Transverse colon (tissue), 4 donors: ENCODE results near the gene GSK3A. TPM values are rescaled to one million over a fixed set of nuclear protein-coding genes. Genes with fewer than 3 reads are reported as not detected.

Source experiments
- DNase-seq: peaks from one replicate; pipeline ENCODE4 v3.0.0-alpha.2; 2019
- H3K27ac ChIP-seq, 4 donors: fragments of 200-600 bp; sonication (generic); 2 replicates each; pipeline ENCODE4 v1.5.1; 2016 to 2018; ENCODE audit warnings: inconsistent platforms in 4 of 4
- H3K27me3 ChIP-seq: fragments of 200-600 bp; sonication (generic); 2 replicates; pipeline ENCODE4 v1.5.1; 2017; ENCODE audit warnings: inconsistent platforms
- H3K36me3 ChIP-seq, 4 donors: fragments of 200-600 bp; sonication (generic); 2 replicates each; pipeline ENCODE4 v1.5.1; 2017 to 2019; ENCODE audit warnings: inconsistent platforms in 4 of 4
- H3K4me1 ChIP-seq, 4 donors: fragments of 200-600 bp; sonication (generic); 2 replicates each; pipeline ENCODE4 v1.5.1; 2017 to 2020; ENCODE audit warnings: inconsistent platforms in 4 of 4
- H3K4me3 ChIP-seq, 4 donors: fragments of 200-600 bp; sonication (generic); 1 replicate in 1 of 4; 2 replicates in 3 of 4; pipeline versions ENCODE4 v1.5.1 to v1.6.1; 2017 to 2019; ENCODE audit warnings: inconsistent platforms in 4 of 4
- H3K9me3 ChIP-seq, 2 donors: fragments of 200-600 bp; sonication (generic); 2 replicates each; pipeline ENCODE4 v1.5.1; 2017 to 2019; ENCODE audit warnings: inconsistent platforms in 2 of 2
- EP300 ChIP-seq: sonication (generic); formaldehyde crosslinking; IDR thresholded peaks from one replicate; pipeline ENCODE4 v1.6.1; 2017; ENCODE audit warnings: antibody characterized with exemption, low read depth
- POLR2A ChIP-seq: fragments of 450-650 bp; IDR thresholded peaks from one replicate; pipeline ENCODE4 v1.6.1; 2016; ENCODE audit warnings: antibody characterized with exemption, mild to moderate bottlenecking, moderate library complexity
- POLR2AphosphoS5 ChIP-seq, 3 donors: sonication (generic); formaldehyde crosslinking; IDR thresholded peaks; one replicate each; pipeline ENCODE4 v1.6.1; 2016; ENCODE audit warnings: antibody characterized with exemption in 3 of 3
- WGBS, 2 donors: methylation state at CpG; one replicate each; pipeline ENCODE4 v1.1.5; 2018; ENCODE audit warnings: low coverage in 1 of 2; 5-methylcytosine and 5-hydroxymethylcytosine counted together
- in situ Hi-C, 4 donors: fragments of 200-750 bp; cut with MboI; loops; one replicate each; pipeline versions ENCODE4 v1.15.0 to v1.15.1; 2017; ENCODE audit warnings: low sequenced_read_pairs in 3 of 4, low pct_ligation_motif_present in 1 of 4, low pct_unique_long_range_greater_than_20kb in 1 of 4
- intact Hi-C: fragments of 100-400 bp; cut with DNase I; formaldehyde crosslinking; loops from one replicate; pipeline ENCODE4 v1.15.1; 2023; ENCODE audit warnings: low total_unique reads
- total RNA-seq, 4 donors: library from RNA; depleted of rRNA; stranded (reverse); fragments of >200 nt; gene quantifications; one replicate each; pipeline ENCODE4 v1.1.0, GENCODE V29; 2016
- TF ChIP-seq, protein P1 (sequence below), 5 experiments: fragments of 200-600 bp in 3 of 5; fragments of 450-650 bp in 2 of 5; sonication (generic) in 3 of 5; IDR thresholded peaks; 1 replicate in 2 of 5; 2 replicates in 3 of 5; pipeline ENCODE4 v1.5.1; 2016 to 2017; ENCODE audit warnings: antibody characterized with exemption in 5 of 5, inconsistent platforms in 3 of 5, mild to moderate bottlenecking in 2 of 5, moderate library complexity in 1 of 5

The GSK3A gene
- total RNA-seq, 4 donors from 2014 or later = 10.7 to 46.4 (median 31.0) TPM

DNA sequence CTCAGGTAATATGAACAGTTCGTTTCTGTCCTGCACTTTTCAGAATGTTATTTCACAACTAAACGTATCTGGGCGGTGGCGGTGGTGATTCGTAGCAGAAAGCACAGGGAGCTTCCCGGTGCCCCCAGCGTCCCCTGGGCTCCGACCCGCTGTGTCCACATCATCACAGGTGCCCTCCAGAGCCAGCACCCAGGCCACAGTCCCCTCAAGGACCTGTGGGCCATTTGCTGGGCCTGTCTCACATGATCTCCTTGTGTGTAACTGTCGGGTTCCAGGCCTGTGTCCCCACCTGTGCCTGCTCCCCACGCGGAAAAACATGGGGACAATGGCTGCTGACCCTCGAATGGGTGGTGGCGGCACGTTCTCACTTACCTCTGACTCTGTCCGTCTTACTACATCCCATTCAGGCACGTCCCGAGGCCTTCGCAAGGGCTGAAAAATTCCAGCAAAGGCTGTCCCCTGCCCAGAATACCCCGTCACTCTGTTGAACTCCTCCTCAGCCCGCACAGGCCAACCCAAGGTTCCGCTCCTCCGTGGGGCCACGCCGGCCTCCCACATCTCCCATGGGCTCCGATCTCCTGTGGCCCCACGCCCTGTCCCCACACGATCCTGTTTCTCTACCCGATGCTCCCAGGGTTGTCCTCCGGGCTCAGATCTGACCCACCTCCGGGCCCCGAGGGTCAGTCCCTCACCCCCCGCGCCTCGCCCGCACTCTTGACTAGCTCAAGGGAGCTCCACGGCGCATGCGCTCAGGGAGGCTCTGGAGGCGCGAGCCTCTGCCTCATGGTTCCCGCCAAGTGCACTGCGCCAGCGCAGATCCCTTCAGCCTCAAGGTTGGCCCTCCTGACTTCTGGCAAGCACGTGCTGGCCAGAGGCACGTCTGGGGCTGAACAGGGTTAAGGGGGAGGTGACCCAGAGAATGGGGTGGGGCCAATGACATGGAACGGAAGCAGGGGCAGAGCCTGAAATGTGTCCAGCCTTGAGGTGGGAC is 46.1 kb downstream of the GSK3A start:
- no peak for DNase-seq
- Histone ChIP-seq H3K36me3 (peaks cover 0 to 13% (median 5%) of the 10 kb centered on the region in 4 donors), H3K4me3 (no peak overlapping the region), H3K27me3 (no peaks in the 10 kb centered on the region), H3K4me1 (peaks cover 3 to 64% (median 19%) of the 10 kb centered on the region in 4 donors), H3K27ac (peak overlapping the region in 1 of 4 donors; percentile 11), H3K9me3 (peaks cover 0 to 6% of the 10 kb centered on the region in 2 donors)
- in situ Hi-C loops = no loop called here
- 88 to 94% methylated on average over 6 to 47 of the region's 47 CpGs for WGBS, 2 donors
- intact Hi-C loops = no loop called here
- TF ChIP-seq EP300 = no peak
- TF ChIP-seq POLR2A = no peak
- TF ChIP-seq, protein P1, sequence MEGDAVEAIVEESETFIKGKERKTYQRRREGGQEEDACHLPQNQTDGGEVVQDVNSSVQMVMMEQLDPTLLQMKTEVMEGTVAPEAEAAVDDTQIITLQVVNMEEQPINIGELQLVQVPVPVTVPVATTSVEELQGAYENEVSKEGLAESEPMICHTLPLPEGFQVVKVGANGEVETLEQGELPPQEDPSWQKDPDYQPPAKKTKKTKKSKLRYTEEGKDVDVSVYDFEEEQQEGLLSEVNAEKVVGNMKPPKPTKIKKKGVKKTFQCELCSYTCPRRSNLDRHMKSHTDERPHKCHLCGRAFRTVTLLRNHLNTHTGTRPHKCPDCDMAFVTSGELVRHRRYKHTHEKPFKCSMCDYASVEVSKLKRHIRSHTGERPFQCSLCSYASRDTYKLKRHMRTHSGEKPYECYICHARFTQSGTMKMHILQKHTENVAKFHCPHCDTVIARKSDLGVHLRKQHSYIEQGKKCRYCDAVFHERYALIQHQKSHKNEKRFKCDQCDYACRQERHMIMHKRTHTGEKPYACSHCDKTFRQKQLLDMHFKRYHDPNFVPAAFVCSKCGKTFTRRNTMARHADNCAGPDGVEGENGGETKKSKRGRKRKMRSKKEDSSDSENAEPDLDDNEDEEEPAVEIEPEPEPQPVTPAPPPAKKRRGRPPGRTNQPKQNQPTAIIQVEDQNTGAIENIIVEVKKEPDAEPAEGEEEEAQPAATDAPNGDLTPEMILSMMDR (IDR thresholded peaks at IDR 0.05) = no peak
- TF ChIP-seq POLR2AphosphoS5 (IDR thresholded peaks at IDR 0.05) = no peak

DNA sequence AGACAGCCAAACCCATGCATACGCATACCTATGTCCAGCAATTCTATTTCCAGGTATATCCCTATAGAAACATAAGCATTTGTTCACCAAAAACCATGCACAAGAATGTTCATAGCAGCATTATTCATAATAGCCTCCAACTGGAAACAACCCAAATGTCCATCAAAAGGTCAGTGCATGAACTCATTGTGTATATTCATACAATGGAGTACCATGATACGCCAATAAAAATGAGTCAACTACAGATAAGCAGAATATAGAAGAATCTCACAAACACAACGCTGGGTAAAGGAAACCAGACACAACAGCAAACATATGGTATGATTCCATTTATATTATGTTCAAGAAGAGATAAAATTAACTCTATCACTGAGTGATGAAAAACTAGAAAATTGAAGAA is 48.7 kb downstream of the GSK3A start:
- intact Hi-C loops (no loop called here), in situ Hi-C loops (no loop called here)
- H3K4me1 ChIP-seq = peaks cover 6 to 52% (median 24%) of the 10 kb centered on the region in 4 donors
- no peaks in the 10 kb centered on the region for H3K27me3 ChIP-seq
- WGBS, 2 donors = 31 to 54% methylated on average over 2 to 3 of the region's 3 CpGs
- TF ChIP-seq POLR2AphosphoS5 (IDR thresholded peaks at IDR 0.05) (no peak), POLR2A (no peak), EP300 (no peak)
- TF ChIP-seq, protein P1 (IDR thresholded peaks at IDR 0.05) = no peak
- H3K4me3 ChIP-seq = no peak overlapping the region
- peaks cover 0 to 6% of the 10 kb centered on the region in 2 donors for H3K9me3 ChIP-seq
- H3K36me3 ChIP-seq = peaks cover 0 to 5% (median 2%) of the 10 kb centered on the region in 4 donors
- H3K27ac ChIP-seq = peak overlapping the region; percentile 82 to 86 (median 84)
- no peak for DNase-seq

DNA sequence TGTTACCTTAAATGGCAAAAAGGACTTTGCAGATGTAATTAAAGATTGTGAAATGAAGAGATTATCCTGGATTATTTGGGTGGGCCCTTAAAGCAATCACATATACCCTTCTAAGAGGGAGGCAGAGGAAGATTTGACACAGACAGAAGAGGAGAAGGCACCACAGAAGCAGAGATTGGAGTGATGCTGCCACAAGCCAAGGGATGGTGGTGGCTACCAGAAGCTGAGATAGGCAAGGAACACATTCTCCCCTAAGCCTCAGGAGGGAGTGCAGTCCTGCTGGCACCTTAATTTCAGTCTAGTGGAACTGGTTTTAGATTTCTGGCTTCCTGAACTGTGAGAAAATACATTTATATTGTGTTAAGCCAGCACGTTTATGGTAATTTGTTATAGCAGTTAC is 49.1 kb downstream of the GSK3A start:
- Histone ChIP-seq H3K36me3 (peaks cover 0 to 1% (median under 1%) of the 10 kb centered on the region in 4 donors), H3K27me3 (no peaks in the 10 kb centered on the region), H3K4me3 (no peak overlapping the region), H3K9me3 (peaks cover 0 to 6% of the 10 kb centered on the region in 2 donors), H3K4me1 (peaks cover 6 to 48% (median 24%) of the 10 kb centered on the region in 4 donors), H3K27ac (peak overlapping the region; percentile 82 to 86 (median 84))
- in situ Hi-C loops (no loop called here), intact Hi-C loops (no loop called here)
- 74% methylated on average over 1 of the region's 1 CpG; no CpG with 5 or more reads in 1 of the 2 donors for WGBS, 2 donors
- no peak for DNase-seq
- TF ChIP-seq, protein P1 (IDR thresholded peaks at IDR 0.05) = no peak
- TF ChIP-seq POLR2A (no peak), POLR2AphosphoS5 (IDR thresholded peaks at IDR 0.05) (no peak), EP300 (no peak)

DNA sequence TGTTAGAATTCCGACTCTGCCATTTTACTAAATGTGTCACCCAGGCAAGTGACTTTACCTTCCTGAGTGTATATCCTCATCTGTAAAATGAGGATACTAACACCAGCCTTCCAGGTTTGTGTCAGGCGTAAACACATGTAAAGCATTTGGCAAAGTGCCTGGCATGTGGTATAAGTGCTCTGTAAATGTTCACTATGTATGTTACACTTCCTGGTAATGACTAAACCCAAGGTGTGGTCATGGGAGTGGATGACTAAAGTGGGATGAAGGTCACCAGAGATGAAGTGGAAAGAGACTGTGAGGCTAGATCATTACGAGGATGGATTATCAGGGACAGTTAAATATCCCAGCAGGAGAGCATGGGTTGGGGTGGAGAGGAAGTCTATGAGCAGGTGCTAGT is 50.5 kb downstream of the GSK3A start:
- H3K27me3 ChIP-seq = no peaks in the 10 kb centered on the region
- no peaks in the 10 kb centered on the region for H3K36me3 ChIP-seq
- peak; percentile 84 for DNase-seq
- intact Hi-C loops (no loop called here), in situ Hi-C loops (no loop called here)
- H3K27ac ChIP-seq = peak overlapping the region; percentile 85 to 89 (median 86)
- TF ChIP-seq POLR2A (peak; percentile 66), POLR2AphosphoS5 (IDR thresholded peaks at IDR 0.05) (peak; percentile 46 to 91 (median 84)), EP300 (no peak)
- TF ChIP-seq, protein P1 (IDR thresholded peaks at IDR 0.05) = no peak
- 38 to 42% methylated on average over 2 to 3 of the region's 3 CpGs for WGBS, 2 donors
- H3K4me1 ChIP-seq = peaks cover 6 to 39% (median 21%) of the 10 kb centered on the region in 4 donors
- H3K4me3 ChIP-seq = no peak overlapping the region
- peaks cover 0 to 6% of the 10 kb centered on the region in 2 donors for H3K9me3 ChIP-seq
